Measurements from ENCODE around the gene KIAA1191. TPM values are rescaled to one million over a fixed set of nuclear protein-coding genes. Genes with fewer than 3 reads are reported as not detected.

The KIAA1191 gene
- total RNA-seq, 4 donors from 2014 or later, result 76.3 to 174 (median 84.1) TPM

DNA sequence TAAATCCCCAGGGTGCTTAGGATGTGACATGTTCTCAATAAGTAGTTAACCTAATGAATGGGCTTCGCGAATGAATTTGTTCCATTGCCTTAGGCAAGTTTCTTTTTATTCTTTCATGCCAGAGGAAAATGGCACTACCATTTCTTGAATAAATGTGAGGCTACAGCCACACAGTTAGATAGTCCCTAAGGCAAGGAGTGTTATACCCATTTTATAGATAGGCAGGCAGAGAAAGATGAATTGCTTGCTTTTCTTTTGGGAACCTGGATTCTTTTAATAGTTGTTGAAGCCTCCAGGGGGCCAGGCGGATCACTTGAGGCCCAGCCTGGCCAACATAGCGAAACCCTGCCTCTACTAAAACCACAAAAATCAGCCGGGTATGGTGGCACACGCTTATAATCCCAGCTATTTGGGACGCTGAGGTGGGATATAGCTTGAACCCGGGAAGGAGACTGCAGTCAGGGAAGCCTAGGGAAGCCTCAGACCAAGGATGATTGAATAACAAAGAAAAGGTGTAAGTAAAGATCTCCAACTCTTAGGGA is 25.9 kb upstream of the KIAA1191 start:
- Histone ChIP-seq H3K27me3 (no peaks in the 10 kb centered on the region), H3K27ac (peak overlapping the region; percentile 92 to 98 (median 96)), H3K9me3 (no peaks in the 10 kb centered on the region), H3K36me3 (peaks cover 0 to 59% of the 10 kb centered on the region in 2 donors), H3K4me1 (peaks cover 35 to 47% of the 10 kb centered on the region in 2 donors), H3K4me3 (peak overlapping the region; percentile 76 to 95 (median 86))
- TF ChIP-seq POLR2A (IDR thresholded peaks at IDR 0.05), result no peak
- TF ChIP-seq, protein P1, sequence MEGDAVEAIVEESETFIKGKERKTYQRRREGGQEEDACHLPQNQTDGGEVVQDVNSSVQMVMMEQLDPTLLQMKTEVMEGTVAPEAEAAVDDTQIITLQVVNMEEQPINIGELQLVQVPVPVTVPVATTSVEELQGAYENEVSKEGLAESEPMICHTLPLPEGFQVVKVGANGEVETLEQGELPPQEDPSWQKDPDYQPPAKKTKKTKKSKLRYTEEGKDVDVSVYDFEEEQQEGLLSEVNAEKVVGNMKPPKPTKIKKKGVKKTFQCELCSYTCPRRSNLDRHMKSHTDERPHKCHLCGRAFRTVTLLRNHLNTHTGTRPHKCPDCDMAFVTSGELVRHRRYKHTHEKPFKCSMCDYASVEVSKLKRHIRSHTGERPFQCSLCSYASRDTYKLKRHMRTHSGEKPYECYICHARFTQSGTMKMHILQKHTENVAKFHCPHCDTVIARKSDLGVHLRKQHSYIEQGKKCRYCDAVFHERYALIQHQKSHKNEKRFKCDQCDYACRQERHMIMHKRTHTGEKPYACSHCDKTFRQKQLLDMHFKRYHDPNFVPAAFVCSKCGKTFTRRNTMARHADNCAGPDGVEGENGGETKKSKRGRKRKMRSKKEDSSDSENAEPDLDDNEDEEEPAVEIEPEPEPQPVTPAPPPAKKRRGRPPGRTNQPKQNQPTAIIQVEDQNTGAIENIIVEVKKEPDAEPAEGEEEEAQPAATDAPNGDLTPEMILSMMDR (IDR thresholded peaks at IDR 0.05 in 4 of 5, conservative IDR thresholded peaks at IDR 0.05 in 1 of 5), result no peak
- in situ Hi-C loops (cut with MboI; ENCODE audit: low sequenced_read_pairs in 4 of 4) (no loop called here), intact Hi-C loops (cut with DNase I; ENCODE audit: low total_unique reads) (loop anchor here (10.0 kb wide), 3 partner anchors 257 to 1157 kb away; partner anchors contain the start of genes TSPAN17 and ZNF346)
- ATAC-seq, result no peak
- no peak for DNase-seq

DNA sequence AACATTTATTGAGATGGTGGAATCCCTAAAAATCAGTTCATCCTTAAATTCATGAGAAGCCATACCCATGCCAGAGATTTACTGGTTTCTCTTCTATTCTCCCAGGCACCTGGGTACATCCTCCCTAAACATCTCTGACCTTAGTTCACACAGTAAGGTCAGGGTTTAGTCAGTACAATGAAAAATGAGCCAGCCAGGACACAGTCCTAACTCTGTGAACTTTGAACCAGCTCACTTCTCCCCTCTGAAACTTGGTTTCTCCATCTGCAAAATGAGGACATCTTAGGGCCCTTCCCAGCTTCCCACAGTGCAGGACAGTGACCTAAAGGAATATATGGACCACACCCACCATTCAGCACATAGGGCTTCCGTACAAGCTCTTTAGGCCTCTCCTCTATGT is 24.9 kb upstream of the KIAA1191 start:
- TF ChIP-seq, protein P1 (IDR thresholded peaks at IDR 0.05 in 4 of 5, conservative IDR thresholded peaks at IDR 0.05 in 1 of 5), result no peak
- no peak for TF ChIP-seq POLR2A (IDR thresholded peaks at IDR 0.05)
- no peaks in the 10 kb centered on the region for H3K27me3 ChIP-seq
- H3K36me3 ChIP-seq, result peaks cover 0 to 50% of the 10 kb centered on the region in 2 donors
- peaks cover 45 to 56% of the 10 kb centered on the region in 2 donors for H3K4me1 ChIP-seq
- ATAC-seq, result no peak
- peak overlapping the region; percentile 92 to 98 (median 96) for H3K27ac ChIP-seq
- H3K4me3 ChIP-seq, result no peak overlapping the region
- no peaks in the 10 kb centered on the region for H3K9me3 ChIP-seq
- in situ Hi-C loops (cut with MboI; ENCODE audit: low sequenced_read_pairs in 4 of 4), result no loop called here
- DNase-seq, result no peak
- intact Hi-C loops (cut with DNase I; ENCODE audit: low total_unique reads), result loop anchor here (10.0 kb wide), 3 partner anchors 258 to 1158 kb away; partner anchors contain the start of genes TSPAN17 and ZNF346

DNA sequence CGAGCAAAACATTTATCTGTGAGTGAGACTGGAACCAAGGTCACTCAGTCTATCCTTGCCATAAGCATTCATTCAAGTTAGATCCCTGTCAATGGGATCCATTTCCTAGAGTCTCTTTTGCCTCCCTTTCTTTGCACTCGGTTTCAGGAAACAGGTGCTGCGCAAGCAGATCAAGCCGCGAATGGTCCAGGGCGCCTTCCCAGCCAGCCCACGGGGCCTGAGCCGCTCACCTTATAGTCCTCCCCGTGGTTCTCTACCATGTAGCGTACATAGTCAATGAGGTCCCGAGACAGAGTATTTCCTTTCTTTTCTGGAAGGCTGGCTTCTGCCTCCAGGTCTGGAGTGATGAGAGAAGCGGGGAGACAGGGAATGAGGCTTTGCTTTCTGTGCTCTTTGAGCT is 23.4 kb upstream of the KIAA1191 start:
- Histone ChIP-seq H3K27ac (peak overlapping the region; percentile 92 to 98 (median 96)), H3K27me3 (no peaks in the 10 kb centered on the region), H3K36me3 (peaks cover 0 to 38% of the 10 kb centered on the region in 2 donors), H3K9me3 (no peaks in the 10 kb centered on the region), H3K4me3 (no peak overlapping the region), H3K4me1 (peaks cover 50 to 63% of the 10 kb centered on the region in 2 donors)
- intact Hi-C loops (cut with DNase I; ENCODE audit: low total_unique reads) (loop anchor here (10.0 kb wide), 3 partner anchors 260 to 1160 kb away; partner anchors contain the start of genes TSPAN17 and ZNF346), in situ Hi-C loops (cut with MboI; ENCODE audit: low sequenced_read_pairs in 4 of 4) (no loop called here)
- DNase-seq, result no peak
- TF ChIP-seq POLR2A (IDR thresholded peaks at IDR 0.05), result no peak
- TF ChIP-seq, protein P1 (IDR thresholded peaks at IDR 0.05 in 4 of 5, conservative IDR thresholded peaks at IDR 0.05 in 1 of 5), result no peak
- no peak for ATAC-seq

DNA sequence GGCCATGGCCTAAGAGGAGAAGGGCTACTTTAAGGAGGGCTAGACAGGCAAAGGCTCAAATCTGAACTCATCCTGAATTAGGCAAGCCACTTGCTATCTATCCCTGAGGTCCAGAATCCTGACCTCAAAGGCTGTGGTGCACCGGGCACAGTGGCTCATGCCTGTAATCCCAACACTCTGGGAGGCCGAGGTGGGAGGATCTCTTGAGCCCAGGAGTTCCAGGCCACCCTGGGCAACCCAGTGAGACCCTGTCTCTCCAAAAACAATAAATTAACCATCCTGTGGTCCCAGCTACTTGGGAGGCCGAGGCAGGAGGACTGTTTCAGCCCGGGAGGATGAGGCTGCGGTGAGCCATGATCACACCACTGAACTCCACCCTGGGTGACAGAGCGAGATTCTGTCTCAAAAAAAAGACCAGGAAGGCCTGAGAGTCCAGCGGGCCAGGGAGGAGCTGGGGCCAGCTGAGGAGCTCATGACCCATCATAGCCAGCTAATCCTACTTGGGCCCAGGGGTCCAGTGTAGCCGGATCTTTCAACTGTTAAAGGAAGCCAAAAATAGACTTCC is 22.9 kb upstream of the KIAA1191 start:
- Histone ChIP-seq H3K9me3 (no peaks in the 10 kb centered on the region), H3K36me3 (peaks cover 0 to 38% of the 10 kb centered on the region in 2 donors), H3K4me3 (no peak overlapping the region), H3K27me3 (no peaks in the 10 kb centered on the region), H3K4me1 (peaks cover 44 to 58% of the 10 kb centered on the region in 2 donors), H3K27ac (peak overlapping the region; percentile 92 to 98 (median 96))
- TF ChIP-seq, protein P1 (IDR thresholded peaks at IDR 0.05 in 4 of 5, conservative IDR thresholded peaks at IDR 0.05 in 1 of 5), result no peak
- no peak for TF ChIP-seq POLR2A (IDR thresholded peaks at IDR 0.05)
- DNase-seq, result no peak
- in situ Hi-C loops (cut with MboI; ENCODE audit: low sequenced_read_pairs in 4 of 4) (no loop called here), intact Hi-C loops (cut with DNase I; ENCODE audit: low total_unique reads) (loop anchor here (10.0 kb wide), 3 partner anchors 260 to 1160 kb away; partner anchors contain the start of genes TSPAN17 and ZNF346)
- no peak for ATAC-seq

Data from gastrocnemius medialis (tissue), 4 donors.